22Rv1 (cell line): Measurements from ENCODE around the gene ALPI.

Source experiments
- ZFX ChIP-seq: fragments of 450-650 bp; IDR thresholded peaks from 2 replicates; pipeline ENCODE4 v1.6.1; 2017; ENCODE audit warnings: antibody characterized with exemption, borderline replicate concordance
- TF ChIP-seq, protein P1 (sequence below): fragments of 450-650 bp; IDR thresholded peaks from 2 replicates; pipeline ENCODE4 v1.5.1; 2017; ENCODE audit warnings: mild to moderate bottlenecking

DNA sequence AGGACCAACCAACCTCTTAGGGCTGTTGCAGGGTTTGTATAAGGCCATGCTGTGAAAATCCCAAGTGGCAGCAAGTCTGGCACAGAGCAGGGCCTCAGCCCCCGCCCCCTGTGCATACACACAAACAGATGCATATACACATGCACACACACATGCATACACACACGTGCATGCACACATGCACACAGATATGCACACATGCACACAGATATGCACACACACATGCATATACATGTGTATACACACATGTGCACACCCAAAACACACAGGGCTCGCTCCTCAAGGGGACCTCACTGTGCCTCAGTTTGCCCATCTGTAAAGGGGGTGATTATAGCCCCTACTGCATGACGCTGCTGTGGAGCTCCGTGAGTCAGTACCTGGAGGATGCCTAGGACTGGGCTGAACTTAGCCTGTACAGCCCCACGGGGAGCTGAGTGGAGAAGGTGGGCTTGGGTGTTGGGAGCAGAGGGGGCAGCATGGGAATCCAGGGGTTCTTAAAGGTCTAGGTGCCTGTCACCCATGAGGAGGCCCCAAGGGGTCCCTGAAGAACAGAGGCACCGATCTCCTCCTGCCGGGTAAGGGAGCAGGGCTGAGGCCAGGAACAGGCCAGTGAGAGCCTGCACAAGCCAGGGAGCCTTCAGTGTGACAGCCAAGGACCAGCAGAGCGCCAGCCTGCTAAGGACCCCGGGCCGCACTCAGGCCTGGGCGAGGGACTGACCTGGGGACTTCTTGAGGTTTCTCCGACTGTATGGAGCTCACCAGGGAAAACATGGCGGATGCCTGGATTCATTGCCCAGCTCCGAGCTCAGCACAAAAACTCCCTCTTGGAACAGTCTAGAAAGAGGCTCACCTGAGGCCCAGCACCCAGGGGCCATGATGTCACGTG lies 24.0 kb upstream of the ALPI start:
- TF ChIP-seq, protein P1, sequence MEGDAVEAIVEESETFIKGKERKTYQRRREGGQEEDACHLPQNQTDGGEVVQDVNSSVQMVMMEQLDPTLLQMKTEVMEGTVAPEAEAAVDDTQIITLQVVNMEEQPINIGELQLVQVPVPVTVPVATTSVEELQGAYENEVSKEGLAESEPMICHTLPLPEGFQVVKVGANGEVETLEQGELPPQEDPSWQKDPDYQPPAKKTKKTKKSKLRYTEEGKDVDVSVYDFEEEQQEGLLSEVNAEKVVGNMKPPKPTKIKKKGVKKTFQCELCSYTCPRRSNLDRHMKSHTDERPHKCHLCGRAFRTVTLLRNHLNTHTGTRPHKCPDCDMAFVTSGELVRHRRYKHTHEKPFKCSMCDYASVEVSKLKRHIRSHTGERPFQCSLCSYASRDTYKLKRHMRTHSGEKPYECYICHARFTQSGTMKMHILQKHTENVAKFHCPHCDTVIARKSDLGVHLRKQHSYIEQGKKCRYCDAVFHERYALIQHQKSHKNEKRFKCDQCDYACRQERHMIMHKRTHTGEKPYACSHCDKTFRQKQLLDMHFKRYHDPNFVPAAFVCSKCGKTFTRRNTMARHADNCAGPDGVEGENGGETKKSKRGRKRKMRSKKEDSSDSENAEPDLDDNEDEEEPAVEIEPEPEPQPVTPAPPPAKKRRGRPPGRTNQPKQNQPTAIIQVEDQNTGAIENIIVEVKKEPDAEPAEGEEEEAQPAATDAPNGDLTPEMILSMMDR = no peak
- no peak for TF ChIP-seq ZFX
